ENCODE results near the gene ENSA.

GRCh38 chr1:150626150-150626549 is 3.3 kb downstream of the ENSA start:
- TF ChIP-seq CTCF (conservative IDR thresholded peaks at IDR 0.05; ENCODE audit: low read depth, low read length), result no peak
- TF ChIP-seq POLR2A (IDR thresholded peaks at IDR 0.05; ENCODE audit: low read depth, low read length), result no peak
- no peak for TF ChIP-seq USF2 (IDR thresholded peaks at IDR 0.05; ENCODE audit: low read depth, low read length)
- TF ChIP-seq FOS (IDR thresholded peaks at IDR 0.05; ENCODE audit: low read depth, low read length), result no peak
